ENCODE measurements around the gene CPVL.

The CPVL gene

GRCh38 chr7:29146057-29146706 is at the start of gene CPVL:
CPVL (minus strand) TSS chr7:29146537; CDS start chr7:29121061, 25,476 bp downstream.
- peak; percentile 18 to 27 for DNase-seq

DNA sequence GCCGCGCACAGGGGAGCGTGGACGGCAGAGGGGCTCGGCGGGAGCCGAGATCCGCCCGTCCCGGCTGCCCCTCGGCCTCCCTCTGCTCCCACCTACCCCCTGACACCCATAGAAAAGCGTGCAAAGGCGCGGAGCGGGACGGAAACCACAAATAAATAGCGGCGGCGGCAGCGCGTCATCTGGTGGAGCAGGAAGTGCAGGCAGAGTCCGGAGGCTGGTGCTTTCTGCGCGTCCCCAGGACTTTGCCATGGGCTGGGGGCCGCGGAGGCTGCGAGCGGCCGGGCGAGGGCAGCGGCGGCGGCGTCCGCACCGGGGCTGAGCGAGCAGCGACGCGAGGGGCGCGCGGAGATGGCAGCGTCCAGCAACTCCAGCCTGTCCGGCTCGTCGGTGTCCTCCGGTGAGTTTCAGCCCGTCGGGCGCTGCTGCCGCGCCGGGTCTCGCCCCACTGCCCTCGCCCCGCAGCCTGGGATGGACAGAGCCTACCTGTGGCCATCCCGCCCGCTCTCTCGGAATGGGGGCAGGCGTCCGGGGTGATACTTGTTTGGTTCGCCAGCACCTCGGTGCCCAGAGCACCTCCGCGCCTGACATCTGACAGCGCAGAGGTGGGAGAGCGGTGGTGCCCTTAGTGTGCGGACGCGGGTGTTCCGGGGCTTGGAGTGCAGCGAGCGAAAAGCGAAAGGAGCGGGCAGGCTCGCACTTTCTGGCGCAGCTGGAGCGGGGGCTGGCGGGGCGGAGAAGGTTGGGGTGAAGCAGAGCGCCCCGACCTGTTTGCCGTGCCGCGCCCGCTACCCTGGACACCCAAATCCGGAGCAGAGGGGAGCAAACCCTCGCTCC is 48.5 kb upstream of the CPVL start, which contains the start of gene CHN2:
Gene CHN2, plus strand, starts transcription at position 182 of the 834 bp plus-strand sequence.
- peak; percentile 16 to 50 for DNase-seq

GRCh38 chr7:29194206-29194593 is 47.9 kb upstream of the CPVL start:
- DNase-seq = no peak

DNA sequence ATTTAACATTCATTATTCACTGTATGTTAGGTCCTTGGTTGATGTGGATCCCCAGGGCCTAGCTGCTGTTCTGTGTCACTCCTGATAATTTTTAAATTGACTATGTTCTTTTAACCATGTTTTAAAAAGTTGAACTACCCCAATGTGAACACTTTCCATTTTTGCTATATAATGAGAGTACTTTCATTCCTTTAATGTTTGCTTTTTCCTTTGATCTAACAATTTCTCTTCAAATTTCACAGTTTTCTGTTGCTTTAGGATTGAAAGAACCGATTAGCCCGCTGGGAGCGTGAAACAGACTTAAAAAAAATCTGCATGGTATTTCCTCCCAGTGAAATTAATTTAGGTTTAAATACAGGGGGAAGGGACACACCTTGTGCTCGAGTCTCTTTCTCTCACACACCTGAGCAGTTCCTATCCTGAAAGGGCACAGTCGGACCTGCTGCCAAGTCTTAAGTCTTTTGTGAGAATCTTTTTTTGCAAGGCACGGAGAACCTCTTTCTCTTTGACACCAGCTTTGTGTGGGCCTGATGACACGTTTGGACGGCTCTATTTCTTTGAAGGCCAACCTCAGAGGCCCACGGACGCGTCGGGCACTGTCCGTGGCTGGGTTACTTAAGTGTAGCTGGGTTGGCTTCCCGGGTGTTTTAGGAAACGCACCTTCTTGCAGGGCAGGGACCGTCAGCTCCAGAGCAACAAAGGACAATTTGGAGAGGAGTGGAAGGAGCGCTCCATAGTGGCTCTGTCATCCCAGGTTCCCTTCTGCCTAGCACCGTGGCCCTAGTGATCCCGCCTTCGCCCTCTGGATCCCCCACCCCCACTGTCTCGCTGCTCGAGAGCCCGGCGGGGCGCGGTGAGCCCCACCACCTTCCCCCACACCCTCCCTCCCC is 47.2 kb upstream of the CPVL start:
- DNase-seq = no peak

DNA sequence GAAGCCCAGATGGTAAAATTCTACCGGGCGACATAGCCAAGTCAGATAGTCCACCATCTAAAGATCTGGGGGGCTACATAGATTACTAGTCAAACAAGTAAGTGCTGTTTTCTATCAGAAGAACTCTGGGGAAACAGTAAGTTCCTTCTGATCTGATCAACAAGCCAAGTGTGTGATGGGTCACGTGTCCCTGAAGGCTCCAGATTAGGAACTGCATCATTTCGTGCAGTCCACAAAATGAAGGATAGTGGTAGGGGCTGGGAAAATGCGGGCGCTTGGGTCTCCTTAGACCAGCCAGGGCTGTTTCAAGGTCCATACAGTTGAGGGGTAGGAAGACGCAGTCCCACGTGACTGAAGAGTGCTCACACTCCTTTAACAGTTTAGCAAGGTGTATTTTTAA is 46.5 kb upstream of the CPVL start:
- DNase-seq = no peak

DNA sequence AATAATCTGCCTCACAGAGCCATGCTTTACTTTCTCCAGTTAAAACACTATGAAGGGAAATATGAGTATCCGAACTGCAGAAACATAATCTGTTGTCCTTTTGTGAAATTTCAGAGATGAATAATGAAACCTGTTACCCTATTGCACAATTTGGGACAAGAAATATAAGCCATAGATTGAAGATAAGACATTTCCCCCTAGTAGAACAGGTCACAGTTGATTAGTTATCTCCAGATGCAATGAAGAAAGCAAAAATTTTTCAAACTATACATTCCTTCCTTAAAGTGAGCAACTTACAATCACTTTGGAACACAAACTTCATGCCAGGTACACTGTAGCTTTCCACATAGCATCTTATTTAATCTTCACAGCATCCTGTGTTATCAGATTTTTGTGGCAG is 46.0 kb upstream of the CPVL start:
- DNase-seq = no peak

- DNase-seq = peak; percentile 35 to 56
These were observed 44.2 kb upstream of the CPVL start for GRCh38 chr7:29190349-29191045.

DNA sequence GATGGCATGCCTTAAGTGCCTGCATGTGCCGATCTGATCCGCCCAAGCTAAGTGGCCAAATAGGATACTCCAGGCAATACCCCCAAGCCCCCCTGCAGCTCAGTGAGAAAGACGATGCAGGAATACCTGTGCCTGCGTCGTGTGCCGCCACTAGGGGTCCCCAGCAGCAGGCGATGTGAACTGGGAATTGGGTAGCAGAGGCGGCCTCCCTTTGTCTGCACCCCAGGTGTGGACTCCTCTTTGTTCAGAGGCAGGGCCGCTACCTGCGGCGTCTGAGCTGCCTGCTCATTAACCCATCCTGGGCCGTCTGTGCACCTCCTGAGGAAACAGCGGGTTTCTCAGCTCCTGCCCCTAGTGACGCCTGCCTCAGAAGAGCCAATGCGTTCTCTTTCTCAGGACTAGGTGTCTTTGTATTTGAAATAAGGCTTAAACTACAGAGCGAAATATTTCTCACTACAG is 43.4 kb upstream of the CPVL start:
- DNase-seq = peak; percentile 54 to 81

DNA sequence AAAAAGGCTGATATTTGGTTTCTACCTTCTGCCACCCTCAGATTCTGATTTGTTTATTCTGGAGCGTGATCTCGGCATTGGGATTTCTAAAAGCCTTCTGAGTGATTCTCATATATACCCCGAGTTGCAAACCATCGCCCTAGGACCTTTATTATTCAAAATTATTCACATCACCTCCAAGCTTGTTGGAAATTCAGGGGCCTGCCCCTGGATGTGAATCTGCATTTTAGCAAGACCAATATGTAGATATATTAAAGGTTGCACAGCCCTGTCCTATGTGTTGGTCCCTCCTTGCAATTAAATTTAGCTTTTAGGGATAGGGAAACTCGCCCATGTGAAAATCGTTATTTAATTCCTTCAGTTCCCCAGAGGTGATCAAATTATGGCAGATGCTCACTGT is 39.3 kb upstream of the CPVL start:
- no peak for DNase-seq

GRCh38 chr7:29184599-29184998 is 38.3 kb upstream of the CPVL start:
- DNase-seq = no peak

DNA sequence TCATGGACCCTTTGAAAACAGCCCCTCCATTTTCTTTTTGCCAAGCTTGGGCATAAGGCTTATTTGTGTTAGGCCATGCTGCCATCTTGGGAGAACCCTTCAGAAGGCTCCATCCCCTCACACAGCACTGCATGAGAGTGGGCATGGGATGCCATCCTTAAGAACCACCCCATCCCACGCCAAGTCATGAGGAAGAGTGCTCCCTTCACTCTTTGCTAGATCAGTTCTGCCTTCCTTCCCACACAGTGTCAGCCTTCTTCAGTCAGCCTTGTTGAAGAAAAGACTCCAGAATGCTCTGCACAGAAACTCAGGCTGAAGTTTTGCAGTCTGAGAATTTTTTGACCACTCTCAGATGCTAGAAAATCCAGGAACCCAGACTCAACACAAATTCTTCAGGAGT is 32.8 kb upstream of the CPVL start:
- DNase-seq = no peak

- no peak for DNase-seq
These were observed 31.7 kb upstream of the CPVL start for GRCh38 chr7:29177963-29178600.

- no peak for DNase-seq
These were observed 27.1 kb upstream of the CPVL start for GRCh38 chr7:29173458-29173857.

- no peak for DNase-seq
These were observed 24.4 kb upstream of the CPVL start for GRCh38 chr7:29170781-29171180.

DNA sequence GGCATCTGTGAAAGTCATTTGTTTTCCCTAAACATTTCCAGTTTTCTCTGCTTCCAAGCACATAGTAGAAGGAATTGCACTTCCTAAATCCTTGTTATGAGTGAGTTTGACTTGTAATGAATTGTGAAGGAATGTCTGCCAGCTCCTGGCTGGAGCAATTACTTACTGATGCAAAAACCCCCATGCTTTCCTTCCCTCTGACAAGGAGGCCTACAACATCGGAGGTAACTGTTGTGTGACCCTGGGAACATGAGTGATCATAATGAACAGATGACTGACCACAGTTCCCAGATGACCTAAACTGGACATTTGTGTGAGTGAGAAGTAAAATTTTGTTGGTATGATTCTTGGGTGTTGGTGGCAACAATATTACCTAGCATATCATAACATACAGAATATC is 21.4 kb upstream of the CPVL start:
- no peak for DNase-seq

DNA sequence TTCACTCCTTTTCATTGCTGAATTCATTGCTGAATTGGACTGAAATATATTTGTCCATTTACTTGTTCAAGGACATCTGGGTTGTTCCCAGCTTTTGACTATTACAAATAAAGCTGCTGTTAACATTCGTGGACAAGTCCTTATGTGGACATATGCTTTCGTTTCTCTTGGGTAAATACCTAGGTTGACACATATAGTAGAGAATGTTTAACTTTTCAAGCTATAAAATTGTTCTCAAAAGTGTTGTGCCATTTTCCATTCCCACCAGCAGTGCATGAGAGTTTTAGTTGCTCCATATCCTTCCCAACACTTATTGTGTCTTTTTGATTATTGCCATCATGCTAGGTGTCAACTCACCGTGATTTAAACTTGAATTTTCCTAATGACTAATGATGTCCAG is 17.5 kb upstream of the CPVL start:
- DNase-seq = no peak

DNA sequence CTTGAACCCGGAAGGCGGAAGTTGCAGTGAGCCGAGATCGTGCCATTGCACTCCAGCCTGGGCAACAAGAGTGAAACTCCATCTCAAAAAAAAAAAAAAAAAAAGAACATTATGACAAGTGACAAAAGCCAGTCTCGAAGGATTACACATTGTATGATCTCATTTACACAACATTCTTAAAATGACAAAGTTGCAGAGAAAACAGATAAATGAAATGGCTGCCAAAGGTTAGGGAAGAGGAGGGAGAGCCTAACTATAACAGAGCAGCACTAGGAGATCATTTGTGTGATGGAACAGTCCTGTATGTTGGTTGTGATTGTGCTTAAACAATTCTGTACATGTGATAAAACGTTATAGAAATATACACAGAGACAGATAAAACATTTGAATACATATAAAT is 16.2 kb upstream of the CPVL start:
- no peak for DNase-seq

GRCh38 chr7:29161231-29161630 is 14.9 kb upstream of the CPVL start:
- DNase-seq = no peak

DNA sequence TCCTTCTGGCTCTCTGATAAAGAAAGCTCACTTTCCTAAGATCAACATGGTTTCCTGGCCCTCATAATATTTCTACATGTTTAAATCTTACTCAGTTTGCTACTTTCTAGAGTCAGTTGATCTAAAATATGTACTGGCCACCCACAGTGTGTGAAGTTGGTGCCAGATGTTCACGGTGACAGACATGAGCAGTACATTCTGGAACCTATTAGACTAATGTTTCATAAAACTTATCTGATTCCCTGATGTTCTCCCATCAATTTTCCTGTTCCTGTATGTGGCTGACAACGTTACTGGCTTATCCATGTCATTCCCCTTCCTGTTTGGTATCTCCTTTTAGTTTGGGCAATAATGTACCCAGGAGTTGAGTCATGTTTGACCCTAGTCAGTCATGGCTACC is 13.7 kb upstream of the CPVL start:
- no peak for DNase-seq

DNA sequence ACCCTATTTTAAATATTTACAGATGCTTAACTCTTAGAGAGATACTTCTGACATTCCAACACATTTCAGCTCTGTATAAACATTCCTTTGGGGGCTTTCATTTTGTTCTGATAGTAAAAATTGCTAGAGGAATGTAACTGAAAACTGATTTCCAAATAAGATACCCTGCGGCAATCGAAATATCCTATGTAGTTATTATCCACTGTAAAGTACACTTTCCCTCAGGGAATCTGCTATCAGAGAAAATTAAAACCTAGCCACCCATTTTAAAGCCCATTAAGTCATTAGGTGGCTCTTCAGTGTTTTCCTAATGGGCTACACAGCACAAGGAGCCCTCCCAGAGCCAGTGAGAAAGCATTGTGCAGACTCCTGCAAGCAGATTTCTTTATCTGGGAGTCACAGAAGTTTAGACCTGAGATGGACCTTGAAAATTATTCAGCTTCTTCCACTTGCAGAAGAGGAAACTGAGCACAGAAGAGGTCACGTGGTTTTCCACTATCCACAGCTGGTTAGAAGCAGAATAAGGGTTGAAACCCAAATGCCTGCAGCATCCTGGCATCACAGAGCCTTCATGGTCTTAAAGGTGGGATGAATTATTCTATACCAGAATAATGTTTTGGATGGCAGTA is 12.6 kb upstream of the CPVL start:
- DNase-seq = no peak

DNA sequence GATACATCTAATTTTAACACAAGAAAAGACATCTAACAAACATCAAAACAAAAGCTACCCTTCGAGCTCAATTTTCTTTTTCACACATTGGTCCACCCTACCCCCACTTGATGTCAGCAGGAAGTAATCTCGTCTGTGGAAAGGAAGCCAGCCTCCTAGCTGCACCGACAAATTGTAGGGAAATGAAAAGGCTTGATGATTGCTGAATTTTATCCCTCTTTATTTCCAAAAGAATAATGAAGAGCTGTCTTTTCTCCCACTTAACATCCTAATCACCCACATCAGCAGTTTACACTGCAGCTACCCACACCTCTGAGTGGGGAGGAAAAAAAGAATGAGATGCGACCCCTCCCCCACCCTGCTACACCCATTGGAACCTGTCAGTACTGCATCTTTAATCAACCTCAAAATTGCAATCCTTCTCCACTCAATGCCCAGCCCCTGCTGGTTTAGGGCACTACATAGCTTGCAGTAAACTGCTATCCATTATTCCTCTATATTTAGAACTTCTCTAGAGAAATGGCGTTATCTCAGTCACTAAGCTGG is 10.6 kb upstream of the CPVL start:
- no peak for DNase-seq

Measured in NCI-H1930 (cell line).